HepG2 (cell line): ENCODE measurements around the gene ST6GALNAC4. TPM values are rescaled to one million over a fixed set of nuclear protein-coding genes. Genes with fewer than 3 reads are reported as not detected.

Experiments used
- AHR ChIP-seq: IDR thresholded peaks from 2 replicates; pipeline ENCODE4 v1.6.1; 2018; ENCODE audit warnings: missing genetic modification reagents, missing compliant biosample characterization
- BRD4 ChIP-seq: sonication (generic); formaldehyde crosslinking; IDR thresholded peaks from 2 replicates; pipeline ENCODE4 v1.4.0; 2020; ENCODE audit warnings: missing genetic modification reagents
- GABPA ChIP-seq, 2 experiments: IDR thresholded peaks; 2 replicates each; pipeline ENCODE4 v1.6.1; 2011 to 2016; ENCODE audit warnings: low read depth in 2 of 2, low read length in 1 of 2, missing biosample characterization in 1 of 2, missing genetic modification characterization in 1 of 2
- NR1H2 ChIP-seq: sonication (generic); formaldehyde crosslinking; IDR thresholded peaks from 2 replicates; pipeline ENCODE4 v1.8.1; 2022; ENCODE audit warnings: low read depth, missing genetic modification reagents, borderline replicate concordance
- PRDM10 ChIP-seq: sonication (generic); formaldehyde crosslinking; IDR thresholded peaks from 2 replicates; pipeline ENCODE4 v1.4.0; 2020; ENCODE audit warnings: low read depth, missing genetic modification reagents
- RFXANK ChIP-seq: IDR thresholded peaks from 2 replicates; pipeline ENCODE4 v1.6.1; 2016
- SRSF4 ChIP-seq: fragments of 200-400 bp; formaldehyde crosslinking; IDR thresholded peaks from one replicate; pipeline ENCODE4 v1.6.1; 2018; ENCODE audit warnings: mild to moderate bottlenecking, low read depth, low read length, moderate library complexity; ENCODE audit not compliant: poor library complexity, severe bottlenecking
- ZBTB43 ChIP-seq: sonication (generic); formaldehyde crosslinking; conservative IDR thresholded peaks from 2 replicates; pipeline ENCODE4 v1.4.0; 2020; ENCODE audit warnings: missing genetic modification reagents
- ZFP36 ChIP-seq: fragments of 150-350 bp; IDR thresholded peaks from 2 replicates; pipeline ENCODE4 v1.6.1; 2018; ENCODE audit warnings: borderline replicate concordance, low read length, low read depth; ENCODE audit not compliant: partially characterized antibody
- ZHX2 ChIP-seq, 2 experiments: sonication (generic) in 1 of 2; formaldehyde crosslinking in 1 of 2; IDR thresholded peaks; 2 replicates each; pipeline versions ENCODE4 v1.6.1 to v1.9.0; 2014 to 2022; ENCODE audit warnings: antibody characterized with exemption in 1 of 2, borderline replicate concordance in 1 of 2, inconsistent platforms in 1 of 2, low read depth in 1 of 2, missing genetic modification reagents in 1 of 2
- ZNF251 ChIP-seq: sonication (generic); formaldehyde crosslinking; IDR thresholded peaks from 2 replicates; pipeline ENCODE4 v1.9.0; 2021; ENCODE audit warnings: mild to moderate bottlenecking, missing genetic modification reagents
- ZNF512B ChIP-seq: sonication (generic); formaldehyde crosslinking; IDR thresholded peaks from 2 replicates; pipeline ENCODE4 v1.5.1; 2020; ENCODE audit warnings: missing genetic modification reagents, mild to moderate bottlenecking, borderline replicate concordance
- ZSCAN31 ChIP-seq: sonication (generic); formaldehyde crosslinking; IDR thresholded peaks from 2 replicates; pipeline ENCODE4 v1.5.0; 2020; ENCODE audit warnings: low read depth, mild to moderate bottlenecking, missing genetic modification reagents
- polyA plus RNA-seq, 8 experiments: library from polyadenylated mRNA; depleted of rRNA in 3 of 8; stranded (reverse) in 7 of 8; unstranded in 1 of 8; fragments of >200 nt; fragmentation: Illumina TruSeq in 4 of 8; extraction: Trizol in 4 of 8; gene quantifications; 2 replicates each; pipeline versions ENCODE4 v1.2.1 to v1.2.3, GENCODE V29; 2011 to 2016; ENCODE audit warnings: low read depth in 4 of 8, missing spikeins in 1 of 8, mixed read lengths in 1 of 8; ENCODE audit not compliant: insufficient read depth in 1 of 8
- total RNA-seq, 5 experiments: library from RNA; depleted of rRNA; stranded (reverse); fragments of >200 nt; fragmentation: Illumina TruSeq; extraction: Trizol; gene quantifications; 2 replicates each; pipeline ENCODE4 v1.2.3, GENCODE V29; 2016; ENCODE audit warnings: low read depth in 1 of 5

The ST6GALNAC4 gene
- total and polyA plus RNA-seq, 2 of the 13 experiments (the other 11 are each of a cell fraction or from before 2014, with no cell fraction given): 18.8 to 27.7 TPM

- no peak for TF ChIP-seq ZNF512B (CRISPR knock-in tag)
- TF ChIP-seq SRSF4: no peak
- TF ChIP-seq PRDM10 (CRISPR knock-in tag): peak; percentile 81
- TF ChIP-seq ZFP36: no peak
- no peak for TF ChIP-seq ZNF251 (CRISPR knock-in tag)
- TF ChIP-seq GABPA (IDR thresholded peaks at IDR 0.05; ENCODE audit: low read depth, low read length): no peak
- no peak for TF ChIP-seq GABPA (CRISPR knock-in tag; IDR thresholded peaks at IDR 0.05; ENCODE audit: low read depth)
- TF ChIP-seq RFXANK (CRISPR knock-in tag): 0 out of 2 replicates have a peak, but pooled peaks have one; percentile 35
- TF ChIP-seq ZBTB43: 0 out of 2 replicates have a peak, but pooled peaks have one; percentile 19
- no peak for TF ChIP-seq AHR (CRISPR knock-in tag)
- TF ChIP-seq BRD4 (CRISPR knock-in tag): no peak
- TF ChIP-seq ZSCAN31 (CRISPR knock-in tag): no peak
- no peak for TF ChIP-seq NR1H2 (CRISPR knock-in tag)
- no peak for TF ChIP-seq ZHX2 (IDR thresholded peaks at IDR 0.05; ENCODE audit: low read depth)
- no peak for TF ChIP-seq ZHX2 (CRISPR knock-in tag; IDR thresholded peaks at IDR 0.05; ENCODE audit: borderline replicate concordance)
Measured at GRCh38 chr9:127955294-127956015, 38.6 kb upstream of the ST6GALNAC4 start (continued).
